ENCODE results near the gene ASTN2. TPM values are rescaled to one million over a fixed set of nuclear protein-coding genes. Genes with fewer than 3 reads are reported as not detected.

ASTN2 gene
- total RNA-seq, 6 experiments from 2014 or later, result 0.91 to 3.1 (median 2.5) TPM

DNA sequence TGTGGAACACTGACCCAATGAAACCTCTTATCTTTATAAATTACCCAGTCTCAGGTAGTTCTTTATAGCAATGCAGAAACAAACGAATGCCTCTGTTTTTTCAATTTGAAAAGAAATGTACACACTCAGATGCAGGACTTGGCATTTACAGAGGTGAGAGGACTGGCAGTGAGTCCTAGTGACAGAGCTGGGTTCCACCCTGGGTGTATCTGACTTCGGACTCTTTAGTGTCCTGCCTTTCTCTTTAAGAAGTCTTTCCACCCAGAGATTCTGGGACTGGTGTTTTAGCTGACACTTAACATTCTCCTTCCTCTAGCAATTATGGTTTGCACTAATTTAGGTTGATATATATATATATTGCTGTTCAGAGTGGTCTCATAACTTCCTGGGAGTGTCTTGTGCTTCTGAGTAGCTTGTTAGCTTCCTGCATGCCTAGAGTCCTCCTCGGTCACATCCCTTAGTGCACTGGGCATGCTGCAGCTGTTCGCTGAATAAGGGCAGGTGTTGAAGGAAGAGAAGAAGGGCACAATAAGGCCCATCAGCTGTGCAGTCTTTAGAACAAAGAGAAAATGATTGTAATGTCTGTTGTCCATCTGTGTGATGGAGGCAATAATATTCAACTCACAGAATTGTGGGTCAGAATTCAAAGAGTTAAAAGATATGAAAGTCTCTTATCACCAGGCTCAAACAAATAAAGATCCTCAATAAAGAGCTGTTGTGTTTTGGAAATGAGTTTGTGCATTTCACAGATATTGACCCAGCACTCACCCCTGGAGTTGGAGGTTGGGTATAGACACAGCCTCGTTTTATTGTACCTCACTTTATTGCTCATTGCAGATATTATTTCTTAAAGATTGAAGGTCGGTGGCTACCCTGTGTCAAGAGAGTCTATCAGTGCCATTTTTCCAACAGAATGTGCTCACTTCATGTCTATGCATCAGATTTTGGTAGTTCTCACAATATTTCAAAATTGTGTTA lies 540.6 kb downstream of the ASTN2 start:
- no peak for DNase-seq
- ATAC-seq, result no peak
- no peak overlapping the region for H3K27ac ChIP-seq

DNA sequence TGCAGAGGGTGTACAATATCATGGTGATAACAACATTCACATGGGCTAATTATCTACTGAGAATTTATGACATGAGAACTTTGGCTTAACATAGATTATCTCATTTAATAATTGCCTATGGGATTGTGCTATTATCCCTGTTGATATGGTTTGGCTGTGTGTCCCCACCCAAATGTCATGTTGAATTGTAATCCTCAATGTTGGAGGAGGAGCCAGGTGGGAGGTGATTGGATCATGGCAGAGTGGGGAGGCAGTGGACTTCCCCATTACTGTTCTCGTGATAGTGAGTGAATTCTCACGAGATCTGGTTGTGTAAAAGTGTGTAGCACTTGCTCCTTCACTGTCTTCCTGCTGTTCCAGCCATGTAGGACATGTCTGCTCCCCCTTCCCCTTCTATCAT lies 541.4 kb downstream of the ASTN2 start:
- ATAC-seq (no peak), DNase-seq (no peak)
- Histone ChIP-seq H3K4me1 (no peaks in the 10 kb centered on the region), H3K9me3 (no peaks in the 10 kb centered on the region), H3K36me3 (no peaks in the 10 kb centered on the region), H3K27ac (no peak overlapping the region), H3K4me3 (no peak overlapping the region), H3K27me3 (no peaks in the 10 kb centered on the region)
- intact Hi-C loops (cut with DNase I), result no loop called here
- TF ChIP-seq, protein P1, sequence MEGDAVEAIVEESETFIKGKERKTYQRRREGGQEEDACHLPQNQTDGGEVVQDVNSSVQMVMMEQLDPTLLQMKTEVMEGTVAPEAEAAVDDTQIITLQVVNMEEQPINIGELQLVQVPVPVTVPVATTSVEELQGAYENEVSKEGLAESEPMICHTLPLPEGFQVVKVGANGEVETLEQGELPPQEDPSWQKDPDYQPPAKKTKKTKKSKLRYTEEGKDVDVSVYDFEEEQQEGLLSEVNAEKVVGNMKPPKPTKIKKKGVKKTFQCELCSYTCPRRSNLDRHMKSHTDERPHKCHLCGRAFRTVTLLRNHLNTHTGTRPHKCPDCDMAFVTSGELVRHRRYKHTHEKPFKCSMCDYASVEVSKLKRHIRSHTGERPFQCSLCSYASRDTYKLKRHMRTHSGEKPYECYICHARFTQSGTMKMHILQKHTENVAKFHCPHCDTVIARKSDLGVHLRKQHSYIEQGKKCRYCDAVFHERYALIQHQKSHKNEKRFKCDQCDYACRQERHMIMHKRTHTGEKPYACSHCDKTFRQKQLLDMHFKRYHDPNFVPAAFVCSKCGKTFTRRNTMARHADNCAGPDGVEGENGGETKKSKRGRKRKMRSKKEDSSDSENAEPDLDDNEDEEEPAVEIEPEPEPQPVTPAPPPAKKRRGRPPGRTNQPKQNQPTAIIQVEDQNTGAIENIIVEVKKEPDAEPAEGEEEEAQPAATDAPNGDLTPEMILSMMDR (IDR thresholded peaks at IDR 0.05), result no peak
- TF ChIP-seq POLR2A (IDR thresholded peaks at IDR 0.05), result no peak
- 45% methylated on average over 2 of the region's 2 CpGs for WGBS (ENCODE audit: insufficient coverage, low coverage, low lambda C conversion rate, missing lambda C conversion rate)

More for the DNA sequence above, 540.6 kb downstream of the ASTN2 start:
- whole genome bisulfite sequencing (ENCODE audit: insufficient coverage, low coverage, low lambda C conversion rate, missing lambda C conversion rate), result 46% methylated on average over 6 of the region's 6 CpGs
- intact Hi-C loops (cut with DNase I), result no loop called here
- TF ChIP-seq, protein P1 (IDR thresholded peaks at IDR 0.05), result no peak
- no peak for TF ChIP-seq POLR2A (IDR thresholded peaks at IDR 0.05)
- Histone ChIP-seq H3K4me1 (no peaks in the 10 kb centered on the region), H3K36me3 (no peaks in the 10 kb centered on the region), H3K27me3 (no peaks in the 10 kb centered on the region), H3K4me3 (no peak overlapping the region), H3K9me3 (no peaks in the 10 kb centered on the region)

DNA sequence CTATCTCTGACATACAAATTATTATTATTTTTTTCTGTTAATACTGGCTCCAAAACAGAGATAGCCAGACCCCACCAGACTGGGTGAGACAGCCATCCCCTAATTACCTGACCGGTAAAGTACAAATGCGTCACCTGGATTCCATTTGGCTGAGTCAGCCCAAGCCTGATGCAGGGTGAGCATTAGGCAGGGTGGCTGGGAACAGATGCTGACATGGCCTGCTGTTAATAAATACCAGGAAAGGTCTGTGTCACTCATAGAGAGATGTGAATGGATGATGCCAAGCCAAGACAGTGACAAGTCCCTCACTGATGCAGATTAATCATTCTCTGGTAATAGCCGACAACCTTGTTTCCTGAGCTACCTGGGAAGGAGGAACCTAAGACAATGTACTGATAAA lies 544.3 kb downstream of the ASTN2 start:
- intact Hi-C loops (cut with DNase I), result no loop called here
- peak in 1 of 4 donors; percentile 19 for ATAC-seq
- no peak overlapping the region for H3K4me3 ChIP-seq
- H3K4me1 ChIP-seq, result no peaks in the 10 kb centered on the region
- no peak overlapping the region for H3K27ac ChIP-seq
- WGBS (ENCODE audit: insufficient coverage, low coverage, low lambda C conversion rate, missing lambda C conversion rate), result 64% methylated on average over 3 of the region's 3 CpGs
- no peaks in the 10 kb centered on the region for H3K36me3 ChIP-seq
- no peak for TF ChIP-seq POLR2A (IDR thresholded peaks at IDR 0.05)
- TF ChIP-seq, protein P1 (IDR thresholded peaks at IDR 0.05), result no peak
- H3K27me3 ChIP-seq, result no peaks in the 10 kb centered on the region
- no peak for DNase-seq
- H3K9me3 ChIP-seq, result no peaks in the 10 kb centered on the region

DNA sequence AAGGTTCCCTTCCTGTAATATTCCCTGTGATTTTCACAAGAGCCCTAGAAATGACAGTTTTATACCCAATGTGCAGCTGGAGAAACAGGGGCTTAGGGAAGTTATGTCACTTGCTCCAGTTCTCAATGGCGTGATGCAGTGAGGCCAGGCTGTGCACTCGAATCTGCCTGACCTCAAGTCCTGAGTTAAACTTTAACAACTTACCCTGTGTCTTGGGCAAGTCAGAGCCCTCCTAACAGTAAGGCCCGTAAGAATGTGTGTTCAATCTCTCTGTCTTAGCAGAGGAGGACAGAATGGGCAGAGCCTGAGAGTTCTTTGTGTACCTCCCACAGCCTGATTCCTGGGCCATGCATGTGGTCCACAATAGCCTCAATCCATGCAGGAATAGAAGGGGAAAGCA lies 546.7 kb downstream of the ASTN2 start:
- peak; percentile 46 to 80 (median 52) for ATAC-seq
- Histone ChIP-seq H3K9me3 (no peaks in the 10 kb centered on the region), H3K4me1 (no peaks in the 10 kb centered on the region), H3K27me3 (no peaks in the 10 kb centered on the region), H3K4me3 (no peak overlapping the region), H3K36me3 (no peaks in the 10 kb centered on the region), H3K27ac (no peak overlapping the region)
- TF ChIP-seq, protein P1 (IDR thresholded peaks at IDR 0.05), result no peak
- no peak for TF ChIP-seq POLR2A (IDR thresholded peaks at IDR 0.05)
- intact Hi-C loops (cut with DNase I), result no loop called here
- 31% methylated on average over 2 of the region's 3 CpGs for WGBS (ENCODE audit: insufficient coverage, low coverage, low lambda C conversion rate, missing lambda C conversion rate)
- DNase-seq, result no peak

Measured in right lobe of liver (tissue), 6 donors.